ENCODE data around the gene G6PC1. TPM values are rescaled to one million over a fixed set of nuclear protein-coding genes. Genes with fewer than 3 reads are reported as not detected.

Gene G6PC1
- total and polyA plus RNA-seq, 2 of the 4 experiments (the other 2 are of a cell fraction), result not detected

DNA sequence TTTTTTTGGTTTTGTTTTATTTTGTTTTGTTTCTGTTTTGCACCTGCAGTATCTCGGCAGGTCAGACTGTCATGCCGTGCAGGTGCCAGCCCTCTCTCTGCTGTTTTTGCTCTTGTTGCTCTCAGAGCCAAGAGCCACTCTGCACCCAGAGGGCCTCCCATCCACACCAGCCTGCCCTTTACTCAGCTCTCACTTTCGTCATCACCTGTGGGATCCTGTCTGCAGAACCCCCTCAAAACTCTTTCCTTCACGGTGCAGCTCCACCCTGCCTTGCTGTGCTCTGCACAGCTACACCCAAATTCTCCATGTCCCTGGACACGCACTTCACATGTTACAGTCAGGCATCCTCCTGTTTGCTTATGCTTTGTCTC, 47.0 kb upstream of the G6PC1 start:
- BruUV-seq (replicated peaks), result no TSS peak
- Histone ChIP-seq H3K14ac (replicated peaks; ENCODE audit: low read depth, low read length) (no peak overlapping the region), H3K36me3 (ENCODE audit: control insufficient read depth, insufficient read depth, low read length) (no peaks in the 10 kb centered on the region), H3K9me1 (ENCODE audit: insufficient read depth, low read length) (0 out of 2 replicates have a peak, but pooled peaks cover 6% of the 10 kb centered on the region), H3K27me3 (ENCODE audit: control insufficient read depth, insufficient read depth, low read length) (peaks cover 23% of the 10 kb centered on the region), H2AK9ac (replicated peaks; ENCODE audit: low read depth, low read length, poor library complexity) (no peak overlapping the region), H2BK120ac (ENCODE audit: low read depth, low read length) (no peak overlapping the region), H3K18ac (ENCODE audit: low read depth, low read length) (no peak overlapping the region), H2AFZ (replicated peaks; ENCODE audit: low read length, poor library complexity) (no peak overlapping the region), H4K5ac (ENCODE audit: low read depth, low read length) (no peak overlapping the region), H3K79me1 (ENCODE audit: low read depth in 1 of 2, low read length in 2 of 2) (no peaks in the 10 kb centered on the region), H3K56ac (ENCODE audit: extremely low read depth, insufficient read depth, low read length) (no peak overlapping the region), H4K91ac (ENCODE audit: insufficient read depth, low read depth, low read length) (no peak overlapping the region), H3K4ac (ENCODE audit: low read depth, low read length) (no peak overlapping the region), H4K8ac (ENCODE audit: low read depth in 2 of 2, low read length in 2 of 2) (no peak overlapping the region), H2AK5ac (ENCODE audit: low read depth, low read length) (no peak overlapping the region), H2BK20ac (ENCODE audit: low read depth, low read length) (no peak overlapping the region), H3K27ac (ENCODE audit: insufficient read depth, low read length) (no peak overlapping the region), H3K4me1 (ENCODE audit: control insufficient read depth, insufficient read depth, low read length) (peaks cover 4% of the 10 kb centered on the region; the same call in 1 of the 2 replicates), H2BK15ac (ENCODE audit: low read depth, low read length) (no peak overlapping the region), H2BK5ac (ENCODE audit: low read depth, low read length, poor library complexity, severe bottlenecking) (no peak overlapping the region), H3K23ac (ENCODE audit: low read depth, low read length) (no peak overlapping the region), H3K9ac (ENCODE audit: low read depth, low read length) (no peak overlapping the region), H4K20me1 (ENCODE audit: insufficient read depth, low read length) (no peaks in the 10 kb centered on the region), H3K4me3 (ENCODE audit: insufficient read depth, low read depth, low read length) (no peak overlapping the region), H3K9me3 (ENCODE audit: control insufficient read depth, insufficient read depth, low read length) (no peaks in the 10 kb centered on the region), H3K4me2 (ENCODE audit: low read depth, low read length) (no peak overlapping the region)
- CTCF ChIA-PET, result no interaction called here
- intact Hi-C loops (cut with micrococcal nuclease) (no loop called here), in situ Hi-C loops (cut with MboI; ENCODE audit: low sequenced_read_pairs) (no loop called here), dilution Hi-C loops (cut with HindIII; ENCODE audit: low sequenced_read_pairs, unreplicated experiment) (no loop called here)
- WGBS, 2 experiments (ENCODE audit: extremely low coverage in 2 of 2, insufficient read length in 1 of 2), result 82% methylated on average over 3 of the region's 5 CpGs; no CpG with 5 or more reads in 1 of the 2 experiments
- DNase-seq, result no peak
- POLR2A ChIA-PET (ENCODE audit: unreplicated experiment), result no interaction called here
- ATAC-seq (ENCODE audit: low read depth), result no peak
- no peak for TF ChIP-seq NFE2L2 (IDR thresholded peaks at IDR 0.05; ENCODE audit: low read depth, low read length)
- TF ChIP-seq MAFK (IDR thresholded peaks at IDR 0.05; ENCODE audit: low read depth, low read length), result no peak
- TF ChIP-seq, protein P1, sequence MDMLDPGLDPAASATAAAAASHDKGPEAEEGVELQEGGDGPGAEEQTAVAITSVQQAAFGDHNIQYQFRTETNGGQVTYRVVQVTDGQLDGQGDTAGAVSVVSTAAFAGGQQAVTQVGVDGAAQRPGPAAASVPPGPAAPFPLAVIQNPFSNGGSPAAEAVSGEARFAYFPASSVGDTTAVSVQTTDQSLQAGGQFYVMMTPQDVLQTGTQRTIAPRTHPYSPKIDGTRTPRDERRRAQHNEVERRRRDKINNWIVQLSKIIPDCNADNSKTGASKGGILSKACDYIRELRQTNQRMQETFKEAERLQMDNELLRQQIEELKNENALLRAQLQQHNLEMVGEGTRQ (IDR thresholded peaks at IDR 0.05; ENCODE audit: low read depth, low read length), result no peak
- TF ChIP-seq BHLHE40 (IDR thresholded peaks at IDR 0.05; ENCODE audit: low read depth, low read length), result no peak
